ENCODE measurements around the gene PTGR1.
"Not testable (repeated sequence)": the region's sequence is repeated elsewhere in the genome, so short reads cannot be mapped to it uniquely, and the experiment has no call there.

PTGR1 gene

DNA sequence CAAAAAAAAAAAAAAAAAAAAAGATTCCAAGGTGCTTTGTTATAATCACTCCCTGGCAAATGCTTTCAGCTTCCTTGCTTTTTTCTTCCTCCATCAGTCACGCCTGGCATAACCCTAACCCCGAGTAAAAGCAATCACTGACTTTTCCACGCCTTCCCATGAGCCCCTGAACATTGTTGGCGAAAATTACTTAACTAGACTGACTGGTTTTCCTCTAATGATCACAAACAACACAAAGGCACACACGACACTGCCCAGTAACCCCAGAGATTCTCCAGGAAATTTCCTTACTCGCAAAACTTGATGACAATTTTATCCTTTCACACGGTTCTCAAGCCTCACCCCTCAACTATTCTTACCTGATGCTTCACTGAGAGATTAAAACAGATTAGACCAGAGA, 11.4 kb upstream of the PTGR1 start:
- no peak for DNase-seq

DNA sequence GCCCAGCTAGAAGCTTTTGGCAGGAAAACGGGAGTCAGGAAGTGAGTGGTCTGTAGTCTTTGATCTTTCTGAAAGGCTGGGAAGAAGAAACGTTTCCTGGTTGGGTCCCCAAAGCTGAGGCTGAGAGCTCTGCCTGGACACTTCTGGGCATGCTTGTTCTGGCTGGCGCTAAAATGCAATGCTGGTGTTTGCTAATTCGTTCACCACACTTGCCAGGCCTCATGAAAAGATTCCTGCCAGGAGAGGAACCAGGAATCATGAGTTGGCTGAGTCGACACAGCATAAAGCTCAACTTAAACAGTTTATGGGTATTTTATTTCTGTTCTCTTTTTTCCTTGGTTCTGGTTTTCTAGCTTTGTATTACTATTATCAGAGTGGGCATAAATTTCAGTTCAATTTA, 10.7 kb upstream of the PTGR1 start:
- no peak for DNase-seq

DNA sequence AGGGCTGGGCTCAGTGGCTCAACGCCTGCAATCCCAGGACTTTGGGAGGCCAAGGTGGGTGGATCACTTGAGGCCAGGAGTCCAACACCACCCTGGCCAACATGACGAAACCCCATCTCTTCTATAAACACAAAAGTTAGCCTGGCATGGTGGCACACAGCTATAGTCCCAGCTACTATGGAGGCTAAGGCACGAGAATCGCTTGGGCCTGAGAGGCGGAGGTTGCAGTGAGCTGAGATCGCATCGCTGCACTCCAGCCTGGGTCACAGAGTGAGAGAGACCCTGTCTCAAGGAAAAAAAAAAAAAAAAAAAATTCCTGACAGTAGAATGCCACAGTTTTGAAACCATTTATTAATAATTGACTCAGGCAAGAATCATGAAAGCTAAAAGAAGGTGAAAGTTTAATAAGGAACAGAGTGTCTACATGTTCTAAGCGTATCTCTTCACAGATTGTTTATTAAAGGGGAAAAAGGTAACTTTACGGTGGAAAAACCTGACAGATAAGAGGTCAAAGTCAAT, 5.7 kb upstream of the PTGR1 start:
- DNase-seq, result no peak

DNA sequence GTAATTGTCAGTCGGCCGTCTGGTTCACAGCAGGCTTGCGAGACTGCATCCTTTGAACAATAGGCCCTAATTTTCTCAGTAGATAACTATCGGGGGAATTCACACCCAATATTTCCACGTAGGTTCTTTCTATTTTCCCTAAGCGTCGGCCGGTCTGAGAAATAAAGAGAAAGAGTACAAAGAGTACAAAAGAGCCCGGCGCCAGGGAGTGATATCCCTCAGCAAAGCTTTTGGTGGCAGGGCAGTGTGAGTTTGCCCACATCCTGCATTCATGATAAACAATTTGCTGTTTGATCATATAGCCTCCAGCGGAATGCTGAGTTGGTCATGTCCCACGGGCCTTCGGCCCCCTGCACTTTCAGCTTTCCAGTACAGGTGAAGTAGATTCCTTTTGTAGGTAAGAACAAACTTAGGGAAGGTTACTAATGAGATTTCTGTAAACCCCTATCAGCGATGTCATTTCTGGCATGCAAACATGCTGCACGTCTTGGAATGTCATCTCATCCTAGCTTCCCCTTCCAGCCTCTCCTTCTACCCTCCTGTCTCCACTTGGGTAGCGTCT, 4.7 kb upstream of the PTGR1 start:
- DNase-seq, result peak in 1 of 2 experiments; percentile 2

GRCh38 chr9:111603041-111603440, 3.6 kb upstream of the PTGR1 start:
- no peak for DNase-seq

GRCh38 chr9:111601237-111602018, 2.0 kb upstream of the PTGR1 start:
- no peak for DNase-seq

- DNase-seq, result no peak
Measured at GRCh38 chr9:111599955-111600343, 502 bp upstream of the PTGR1 start.

- no peak for DNase-seq
Measured at GRCh38 chr9:111598733-111599091, 735 bp downstream of the PTGR1 start.

DNA sequence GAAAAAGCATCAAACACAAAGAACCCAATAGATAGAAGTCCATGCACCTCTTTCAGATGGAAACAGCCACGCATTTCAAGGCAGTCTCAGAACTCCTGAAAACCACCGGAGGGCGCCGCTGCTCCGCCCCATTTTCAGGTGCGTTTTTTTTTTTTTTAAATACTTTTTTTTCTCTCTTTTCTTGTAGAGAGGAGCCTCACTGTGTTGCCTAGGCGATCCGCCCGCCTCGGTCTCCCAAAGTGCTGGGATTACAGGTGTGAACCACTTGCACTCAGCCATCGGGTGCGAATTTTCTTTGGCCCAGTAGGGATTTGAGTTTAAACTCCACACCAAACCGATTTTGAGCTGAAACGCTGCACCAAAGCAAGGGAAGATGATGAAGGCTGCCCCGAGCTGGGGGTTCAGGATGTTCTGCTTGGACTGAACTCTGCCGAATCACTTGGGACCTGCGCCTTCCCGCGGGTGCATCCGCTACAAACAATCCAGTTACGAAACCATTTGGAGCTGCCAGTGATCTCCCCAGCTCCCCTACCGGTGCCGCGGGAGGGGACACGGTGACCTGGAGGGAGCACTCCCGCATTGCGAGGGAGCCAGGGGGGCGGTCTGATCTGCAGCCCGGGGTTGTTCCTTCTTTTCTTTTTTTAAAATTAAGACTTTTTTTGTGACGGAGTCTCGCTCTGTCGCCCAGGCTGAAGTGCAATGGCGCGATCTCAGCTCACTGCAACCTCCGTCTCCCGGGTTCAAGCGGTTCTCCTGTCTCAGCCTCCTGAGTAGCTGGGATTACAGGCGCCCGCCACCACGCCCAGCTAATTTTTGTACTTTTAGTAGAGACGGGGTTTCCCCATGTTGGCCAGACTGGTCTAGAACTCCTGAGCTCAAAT, 1.4 kb downstream of the PTGR1 start:
- peak in 1 of 2 experiments; percentile 1 for DNase-seq

DNA sequence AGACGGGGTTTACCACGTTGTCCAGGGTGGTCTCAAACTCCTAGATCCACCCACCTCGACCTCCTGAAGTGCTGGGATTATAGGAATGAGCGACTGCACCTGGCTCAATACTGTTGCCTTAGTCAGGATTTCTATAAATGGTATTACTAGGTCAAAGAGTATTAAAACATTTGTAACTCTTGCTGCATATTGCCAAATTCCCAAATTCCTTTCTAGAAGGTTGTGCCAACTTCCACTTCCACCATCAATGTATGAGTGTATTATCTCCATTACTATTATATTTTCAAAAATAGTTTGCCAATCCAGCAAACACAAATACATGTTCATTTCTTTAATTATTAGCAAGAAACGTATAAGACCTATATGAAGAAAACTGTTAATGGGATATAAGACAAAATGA, 10.6 kb downstream of the PTGR1 start:
- DNase-seq, result no peak

DNA sequence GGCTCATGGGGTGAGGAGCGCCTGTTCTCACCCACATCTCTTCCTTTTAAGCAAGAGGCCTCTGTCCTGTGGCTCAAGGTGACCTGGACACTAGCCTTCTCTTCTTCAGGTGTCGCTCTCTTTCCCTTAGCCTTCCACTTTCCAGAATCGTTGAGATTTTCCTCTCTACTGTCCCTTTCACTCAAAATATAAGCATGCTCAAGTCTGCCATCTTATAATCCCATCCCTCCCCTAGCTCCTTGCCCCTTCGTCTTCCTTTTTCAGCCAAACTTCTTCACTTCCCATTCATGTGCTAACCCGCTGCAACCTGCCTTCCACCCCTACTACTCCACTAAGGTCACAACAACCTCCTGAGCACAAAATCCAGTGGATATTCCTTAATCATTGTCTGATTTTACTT, 13.1 kb downstream of the PTGR1 start:
- no peak for DNase-seq

DNA sequence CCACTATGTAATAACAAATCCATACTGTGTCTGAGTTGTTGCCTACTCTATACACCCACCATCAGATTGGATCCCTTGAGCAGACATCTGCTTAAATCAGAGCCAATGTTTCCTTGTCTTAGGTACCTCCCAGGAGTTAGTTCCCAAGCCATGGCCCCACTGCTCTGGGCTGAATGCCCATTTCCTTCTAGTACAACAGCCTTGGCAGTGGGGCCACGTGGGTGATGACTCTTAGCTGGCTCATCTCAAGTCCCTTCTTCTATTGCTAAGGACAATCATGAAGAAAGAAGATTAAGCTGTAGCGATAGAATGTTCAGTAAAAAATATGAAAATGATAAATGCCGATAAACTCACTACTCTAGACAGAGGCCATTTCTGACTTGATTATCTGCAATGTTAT, 16.6 kb downstream of the PTGR1 start:
- no peak for DNase-seq

DNA sequence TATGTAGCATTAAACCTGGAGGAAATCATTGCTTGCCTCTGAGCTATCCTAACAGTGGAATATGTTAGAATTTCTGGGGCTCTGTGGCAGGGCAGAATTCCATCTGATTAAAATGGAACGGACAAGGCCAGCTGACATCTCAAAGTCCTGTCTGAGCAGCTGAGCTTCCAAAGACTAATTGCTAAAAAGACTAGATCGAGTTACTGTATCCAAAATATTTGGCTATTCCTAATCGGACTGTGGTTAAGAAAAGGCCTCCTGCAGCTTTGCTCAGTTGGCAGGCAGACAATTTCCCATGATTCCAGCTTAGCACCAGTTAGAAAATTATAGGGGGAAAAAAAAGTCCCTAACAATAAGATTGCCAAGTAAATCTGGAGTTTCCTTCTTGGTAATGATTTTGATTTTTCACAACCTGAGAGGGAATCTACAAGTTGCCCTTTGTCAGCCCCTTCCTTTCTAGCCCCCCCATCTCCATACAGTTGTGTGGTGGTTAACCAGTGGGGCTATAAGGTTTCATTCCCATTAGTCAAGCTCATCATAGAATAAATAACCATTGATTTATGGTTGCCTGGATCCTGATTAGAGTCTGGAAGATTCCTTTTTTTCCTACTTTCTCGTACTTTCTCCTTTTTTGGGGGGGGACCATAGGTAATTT, 26.4 kb downstream of the PTGR1 start:
- no peak for DNase-seq

DNA sequence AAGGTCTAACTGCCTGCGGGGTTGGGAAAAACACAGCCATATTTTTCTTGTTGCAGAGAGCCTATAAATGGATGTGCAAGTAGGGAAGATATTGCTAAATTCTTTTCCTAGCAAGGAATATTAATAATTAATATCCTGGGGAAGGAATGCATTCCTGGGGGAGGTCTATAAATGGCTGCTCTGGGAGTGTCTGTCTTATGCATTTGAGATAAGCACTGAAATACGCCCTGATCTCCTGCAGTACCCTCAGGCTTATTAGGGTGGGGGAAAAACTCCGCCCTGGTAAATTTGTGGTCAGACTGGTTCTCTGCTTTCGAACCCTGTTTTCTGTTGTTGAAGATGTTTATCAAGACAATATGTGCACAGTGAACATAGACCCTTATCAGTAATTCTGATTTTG, 31.3 kb downstream of the PTGR1 start:
- not testable (repeated sequence) for DNase-seq

- DNase-seq, result no peak
Measured at GRCh38 chr9:111566234-111566633, 33.2 kb downstream of the PTGR1 start.

- no peak for DNase-seq
Measured at GRCh38 chr9:111561165-111561719, 38.2 kb downstream of the PTGR1 start.

- no peak for DNase-seq
Measured at GRCh38 chr9:111559000-111559610, 40.3 kb downstream of the PTGR1 start.

- not testable (repeated sequence) for DNase-seq
Measured at GRCh38 chr9:111555425-111555824, 44.0 kb downstream of the PTGR1 start.

GRCh38 chr9:111548623-111549022, 50.8 kb downstream of the PTGR1 start:
- no peak for DNase-seq

GRCh38 chr9:111542497-111543254, 56.8 kb downstream of the PTGR1 start:
- DNase-seq, result no peak

DNA sequence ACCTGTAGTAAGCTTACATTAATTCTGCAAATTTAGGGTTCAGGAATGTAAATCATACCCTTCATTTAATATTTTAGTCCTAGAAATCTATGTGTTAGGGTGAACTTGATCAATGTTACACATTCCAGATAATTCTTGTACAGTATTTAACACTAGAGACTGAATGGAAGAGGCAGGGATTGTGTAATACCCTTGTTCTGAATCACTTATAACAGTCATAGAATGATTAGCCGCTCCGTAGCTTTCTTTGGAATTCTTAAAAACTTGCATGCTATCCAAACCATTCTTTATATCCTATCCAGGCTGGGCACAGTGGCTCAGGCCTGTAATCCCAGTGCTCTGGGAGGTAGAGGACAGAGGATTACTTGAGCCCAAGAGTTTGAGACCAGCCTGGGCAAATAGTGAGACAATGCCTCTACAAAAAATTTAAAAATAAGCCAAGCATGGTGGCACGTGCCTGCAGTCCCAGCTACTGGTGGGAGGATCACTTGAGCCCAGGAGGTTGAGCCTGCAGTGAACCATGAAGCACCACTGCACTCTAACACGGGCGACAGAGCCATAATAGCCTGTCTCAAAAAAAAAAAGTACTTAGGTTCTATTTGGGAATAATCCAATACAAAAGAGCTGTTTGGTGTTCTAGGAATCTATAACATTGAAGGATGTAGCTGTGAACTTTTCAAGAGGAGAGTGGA, 66.2 kb downstream of the PTGR1 start:
- DNase-seq, result no peak
